K562 (cell line): ENCODE results near the gene GARIN5B. TPM values are rescaled to one million over a fixed set of nuclear protein-coding genes. Genes with fewer than 3 reads are reported as not detected.
A peak's percentile ranks its signal among the peaks of the same experiment; 100 is the strongest.

Source experiments
- ARID3A ChIP-seq: IDR thresholded peaks from 2 replicates; pipeline ENCODE4 v1.6.1; 2012; ENCODE audit warnings: low read depth, low read length, improper control_type of control experiment, borderline replicate concordance
- CBX8 ChIP-seq: fragments of 200-600 bp; sonication (generic); IDR thresholded peaks from 2 replicates; pipeline ENCODE4 v1.6.1; 2012; ENCODE audit warnings: borderline replicate concordance, mixed run types, low read depth, mild to moderate bottlenecking, moderate library complexity, mixed read lengths, low read length, control low read depth, inconsistent platforms; ENCODE audit not compliant: poor library complexity, severe bottlenecking; ENCODE audit errors: extremely low read depth
- CC2D1A ChIP-seq: fragments of 450-650 bp; IDR thresholded peaks from 2 replicates; pipeline ENCODE4 v1.6.1; 2017; ENCODE audit warnings: mild to moderate bottlenecking
- CSDE1 ChIP-seq, 2 experiments: fragments of 450-650 bp; IDR thresholded peaks; 2 replicates each; pipeline ENCODE4 v1.6.1; 2016; ENCODE audit warnings: mild to moderate bottlenecking in 1 of 2
- CXXC5 ChIP-seq: fragments of 250-450 bp; sonication (Bioruptor Pico); IDR thresholded peaks from 2 replicates; pipeline ENCODE4 v1.8.0; 2022; ENCODE audit warnings: inconsistent platforms, mild to moderate bottlenecking, moderate library complexity
- EWSR1 ChIP-seq: fragments of 450-650 bp; IDR thresholded peaks from 2 replicates; pipeline ENCODE4 v1.6.1; 2018; ENCODE audit warnings: borderline replicate concordance, mild to moderate bottlenecking, low read depth, moderate library complexity; ENCODE audit not compliant: partially characterized antibody
- GABPA ChIP-seq: fragments of 200-800 bp; sonication (Bioruptor generic); conservative IDR thresholded peaks from 2 replicates; pipeline ENCODE4 v1.6.1; 2016; ENCODE audit warnings: low read depth, missing genetic modification characterization, missing compliant biosample characterization
- GABPB2 ChIP-seq: fragments of 250-450 bp; sonication (Bioruptor Pico); conservative IDR thresholded peaks from 2 replicates; pipeline ENCODE4 v1.5.1; 2021; ENCODE audit warnings: mild to moderate bottlenecking
- HDGF ChIP-seq: fragments of 450-650 bp; IDR thresholded peaks from 2 replicates; pipeline ENCODE4 v1.6.1; 2016
- KDM4B ChIP-seq, 2 experiments: fragments of 450-650 bp in 1 of 2; sonication (generic) in 1 of 2; IDR thresholded peaks; 2 replicates each; pipeline ENCODE4 v1.6.1; 2016 to 2017; ENCODE audit warnings: borderline replicate concordance in 2 of 2, antibody characterized with exemption in 1 of 2, low read depth in 1 of 2, mild to moderate bottlenecking in 1 of 2
- MED1 ChIP-seq: sonication (generic); formaldehyde crosslinking; IDR thresholded peaks from 2 replicates; pipeline ENCODE4 v1.8.1; 2023; ENCODE audit warnings: missing genetic modification reagents, borderline replicate concordance
- NBN ChIP-seq: fragments of 450-650 bp; IDR thresholded peaks from 2 replicates; pipeline ENCODE4 v1.6.1; 2016; ENCODE audit warnings: low read depth, mild to moderate bottlenecking
- POLR3A ChIP-seq: IDR thresholded peaks from 2 replicates; pipeline ENCODE4 v1.6.1; 2011; ENCODE audit warnings: borderline replicate concordance, mild to moderate bottlenecking, moderate library complexity; ENCODE audit not compliant: insufficient read length, insufficient read depth; ENCODE audit errors: extremely low read depth
- POU5F1 ChIP-seq: fragments of 150-350 bp; IDR thresholded peaks from 2 replicates; pipeline ENCODE4 v1.6.1; 2014; ENCODE audit warnings: borderline replicate concordance, low read length, low read depth, mild to moderate bottlenecking; ENCODE audit not compliant: partially characterized antibody
- RFX5 ChIP-seq: IDR thresholded peaks from 2 replicates; pipeline ENCODE4 v1.6.1; 2011; ENCODE audit warnings: low read depth, mild to moderate bottlenecking, improper control_type of control experiment, low read length
- RHOXF2B ChIP-seq: fragments of 250-450 bp; sonication (Bioruptor Pico); conservative IDR thresholded peaks from 2 replicates; pipeline ENCODE4 v1.5.1; 2021
- SIRT6 ChIP-seq: IDR thresholded peaks from one replicate; pipeline ENCODE4 v1.6.1; 2012; ENCODE audit warnings: low read depth, mild to moderate bottlenecking, control low read depth, inconsistent platforms, low read length, moderate library complexity
- SP1 ChIP-seq: sonication (generic); formaldehyde crosslinking; IDR thresholded peaks from 2 replicates; pipeline ENCODE4 v1.8.1; 2022; ENCODE audit warnings: mild to moderate bottlenecking, missing genetic modification reagents
- TGIF2 ChIP-seq: sonication (generic); formaldehyde crosslinking; IDR thresholded peaks from 2 replicates; pipeline ENCODE4 v1.8.1; 2022; ENCODE audit warnings: mild to moderate bottlenecking, missing genetic modification reagents, moderate library complexity
- ZNF217 ChIP-seq: sonication (generic); formaldehyde crosslinking; IDR thresholded peaks from 2 replicates; pipeline ENCODE4 v1.8.0; 2022; ENCODE audit warnings: mild to moderate bottlenecking, missing genetic modification reagents
- ZNF644 ChIP-seq: fragments of 200-800 bp; sonication (Bioruptor generic); IDR thresholded peaks from 2 replicates; pipeline ENCODE4 v1.6.1; 2016; ENCODE audit warnings: low read depth, missing genetic modification characterization, missing compliant biosample characterization
- polyA plus RNA-seq, 8 experiments: library from polyadenylated mRNA; depleted of rRNA in 4 of 8; stranded (reverse) in 5 of 8; unstranded in 3 of 8; fragments of >200 nt; fragmentation: Nextera tagmentation in 2 of 8; fragmentation: Illumina TruSeq in 1 of 8; extraction: Ambion mirVana in 2 of 8; extraction: Trizol in 1 of 8; gene quantifications; 2 replicates each; pipeline versions ENCODE4 v1.2.1 to v1.2.3, GENCODE V29; 2011 to 2014; ENCODE audit warnings: inconsistent platforms in 1 of 8, missing spikeins in 1 of 8
- total RNA-seq, 7 experiments: library from RNA; depleted of rRNA in 6 of 7; stranded (reverse); fragments of >200 nt in 6 of 7; fragmentation: Illumina TruSeq in 2 of 7; extraction: Trizol in 2 of 7; gene quantifications; 2 replicates each; pipeline versions ENCODE4 v1.2.1 to v1.2.3, GENCODE V29; 2011 to 2021; ENCODE audit warnings: low replicate concordance in 1 of 7
- TF ChIP-seq, protein P1 (sequence below): sonication (generic); formaldehyde crosslinking; IDR thresholded peaks from 2 replicates; pipeline ENCODE4 v1.9.0; 2022; ENCODE audit warnings: mild to moderate bottlenecking, missing genetic modification reagents
- TF ChIP-seq, protein P2 (sequence below): fragments of 250-450 bp; sonication (Bioruptor Pico); IDR thresholded peaks from 2 replicates; pipeline ENCODE4 v1.9.0; 2021; ENCODE audit warnings: mild to moderate bottlenecking, inconsistent platforms

Gene GARIN5B
- total and polyA plus RNA-seq, 9 of the 15 experiments (the other 6 are each of a cell fraction or from before 2014, with no cell fraction given): not detected

GRCh38 chr19:55407800-55408532 is 44.9 kb upstream of the GARIN5B start (continued):
- no peak for TF ChIP-seq HDGF
- TF ChIP-seq POLR3A: no peak
- peak; percentile 92 for TF ChIP-seq NBN
- TF ChIP-seq SIRT6: no peak
- no peak for TF ChIP-seq EWSR1
- TF ChIP-seq CBX8: no peak
- peak; percentile 99 for TF ChIP-seq CC2D1A
- TF ChIP-seq TGIF2 (CRISPR knock-in tag): 0 out of 2 replicates have a peak, but pooled peaks have one; percentile 48
- peak; percentile 93 for TF ChIP-seq SP1 (CRISPR knock-in tag)
- peak; percentile 75 for TF ChIP-seq GABPA (tag)
- peak; percentile 26; the same call in 1 of the 2 replicates for TF ChIP-seq RFX5
- peak; percentile 100 for TF ChIP-seq CXXC5 (CRISPR knock-in tag)
- TF ChIP-seq, protein P1, sequence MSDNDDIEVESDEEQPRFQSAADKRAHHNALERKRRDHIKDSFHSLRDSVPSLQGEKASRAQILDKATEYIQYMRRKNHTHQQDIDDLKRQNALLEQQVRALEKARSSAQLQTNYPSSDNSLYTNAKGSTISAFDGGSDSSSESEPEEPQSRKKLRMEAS (CRISPR knock-in tag): peak; percentile 97
- TF ChIP-seq, protein P2, sequence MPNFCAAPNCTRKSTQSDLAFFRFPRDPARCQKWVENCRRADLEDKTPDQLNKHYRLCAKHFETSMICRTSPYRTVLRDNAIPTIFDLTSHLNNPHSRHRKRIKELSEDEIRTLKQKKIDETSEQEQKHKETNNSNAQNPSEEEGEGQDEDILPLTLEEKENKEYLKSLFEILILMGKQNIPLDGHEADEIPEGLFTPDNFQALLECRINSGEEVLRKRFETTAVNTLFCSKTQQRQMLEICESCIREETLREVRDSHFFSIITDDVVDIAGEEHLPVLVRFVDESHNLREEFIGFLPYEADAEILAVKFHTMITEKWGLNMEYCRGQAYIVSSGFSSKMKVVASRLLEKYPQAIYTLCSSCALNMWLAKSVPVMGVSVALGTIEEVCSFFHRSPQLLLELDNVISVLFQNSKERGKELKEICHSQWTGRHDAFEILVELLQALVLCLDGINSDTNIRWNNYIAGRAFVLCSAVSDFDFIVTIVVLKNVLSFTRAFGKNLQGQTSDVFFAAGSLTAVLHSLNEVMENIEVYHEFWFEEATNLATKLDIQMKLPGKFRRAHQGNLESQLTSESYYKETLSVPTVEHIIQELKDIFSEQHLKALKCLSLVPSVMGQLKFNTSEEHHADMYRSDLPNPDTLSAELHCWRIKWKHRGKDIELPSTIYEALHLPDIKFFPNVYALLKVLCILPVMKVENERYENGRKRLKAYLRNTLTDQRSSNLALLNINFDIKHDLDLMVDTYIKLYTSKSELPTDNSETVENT: no peak
- no peak; the same call in 1 of the 2 replicates for TF ChIP-seq ZNF644 (tag)
- no peak for TF ChIP-seq ZNF217 (CRISPR knock-in tag)
- TF ChIP-seq RHOXF2B: no peak
- TF ChIP-seq KDM4B (IDR thresholded peaks at IDR 0.05; ENCODE audit: borderline replicate concordance in 2 of 2, low read depth in 1 of 2): no peak; a peak in 1 of 4 replicates
- no peak for TF ChIP-seq MED1 (CRISPR knock-in tag)
- no peak for TF ChIP-seq ARID3A
- no peak for TF ChIP-seq GABPB2 (CRISPR knock-in tag)
- TF ChIP-seq CSDE1 (IDR thresholded peaks at IDR 0.05): peak in 1 of 2 experiments; percentile 63; a peak in 1 of 4 replicates
- no peak for TF ChIP-seq POU5F1
